ENCODE results near the gene STK39. TPM values are rescaled to one million over a fixed set of nuclear protein-coding genes. Genes with fewer than 3 reads are reported as not detected.

Gene STK39
- total and polyA plus RNA-seq, 9 of the 15 experiments (the other 6 are each of a cell fraction or from before 2014, with no cell fraction given) = 0.19 to 0.76 (median 0.51) TPM

GRCh38 chr2:168155046-168155445 lies 92.3 kb downstream of the STK39 start (continued):
- no peak for TF ChIP-seq HNRNPLL (IDR thresholded peaks at IDR 0.05; ENCODE audit: low read depth, low read length, poor library complexity, severe bottlenecking)
- TF ChIP-seq NEUROD1 (IDR thresholded peaks at IDR 0.05; ENCODE audit: borderline replicate concordance, low read depth, low read length, partially characterized antibody) = no peak
- TF ChIP-seq MAFK (IDR thresholded peaks at IDR 0.05; ENCODE audit: low read length) = no peak
- no peak for TF ChIP-seq YBX1 (IDR thresholded peaks at IDR 0.05)
- no peak for TF ChIP-seq SNRNP70 (optimal IDR thresholded peaks at IDR 0.05; ENCODE audit: low read depth, low read length)
- no peak for TF ChIP-seq DACH1 (IDR thresholded peaks at IDR 0.05; ENCODE audit: partially characterized antibody)
- TF ChIP-seq ZNF384 (IDR thresholded peaks at IDR 0.05; ENCODE audit: low read depth, low read length) = no peak
- TF ChIP-seq ELF2 (CRISPR knock-in tag; IDR thresholded peaks at IDR 0.05) = no peak
- TF ChIP-seq BRF1 (IDR thresholded peaks at IDR 0.05; ENCODE audit: borderline replicate concordance, extremely low read depth, insufficient read length) = no peak
- no peak for TF ChIP-seq RERE (CRISPR knock-in tag; IDR thresholded peaks at IDR 0.05; ENCODE audit: borderline replicate concordance)
- no peak for TF ChIP-seq HNRNPUL1 (IDR thresholded peaks at IDR 0.05; ENCODE audit: low read length)
- TF ChIP-seq CHD1 (IDR thresholded peaks at IDR 0.05; ENCODE audit: low read length) = no peak
- TF ChIP-seq MEIS2 (IDR thresholded peaks at IDR 0.05; ENCODE audit: partially characterized antibody) = no peak

Data from K562 (cell line).